Measurements from ENCODE around the gene P2RY12.
A peak's percentile ranks its signal among the peaks of the same experiment; 100 is the strongest.

Gene P2RY12

DNA sequence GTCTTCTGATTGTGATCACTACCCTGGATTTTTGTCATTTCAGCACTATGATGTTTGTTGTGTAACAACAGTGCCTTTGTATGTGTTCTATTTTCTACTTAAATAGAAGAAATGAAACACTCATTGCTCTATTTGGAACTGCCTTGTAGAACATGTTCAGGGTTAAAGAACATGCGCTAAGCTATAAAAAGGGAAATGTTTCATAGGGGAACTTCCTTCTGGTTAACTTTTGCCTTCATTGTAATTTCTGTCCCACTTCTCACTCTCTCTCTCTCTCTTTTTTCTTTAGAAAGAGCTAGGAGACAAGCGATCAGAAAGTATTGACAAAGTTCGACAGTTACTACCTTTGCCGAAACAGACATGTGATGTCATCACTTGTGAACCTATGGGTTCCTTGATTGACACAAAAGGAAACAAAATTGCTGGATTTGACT is at the start of gene P2RY12:
Gene P2RY12 (minus strand): TSS at position 13 of the 434 bp plus-strand sequence. CDS start 45,908 bp downstream, outside the sequence.
- TF ChIP-seq, protein P1, sequence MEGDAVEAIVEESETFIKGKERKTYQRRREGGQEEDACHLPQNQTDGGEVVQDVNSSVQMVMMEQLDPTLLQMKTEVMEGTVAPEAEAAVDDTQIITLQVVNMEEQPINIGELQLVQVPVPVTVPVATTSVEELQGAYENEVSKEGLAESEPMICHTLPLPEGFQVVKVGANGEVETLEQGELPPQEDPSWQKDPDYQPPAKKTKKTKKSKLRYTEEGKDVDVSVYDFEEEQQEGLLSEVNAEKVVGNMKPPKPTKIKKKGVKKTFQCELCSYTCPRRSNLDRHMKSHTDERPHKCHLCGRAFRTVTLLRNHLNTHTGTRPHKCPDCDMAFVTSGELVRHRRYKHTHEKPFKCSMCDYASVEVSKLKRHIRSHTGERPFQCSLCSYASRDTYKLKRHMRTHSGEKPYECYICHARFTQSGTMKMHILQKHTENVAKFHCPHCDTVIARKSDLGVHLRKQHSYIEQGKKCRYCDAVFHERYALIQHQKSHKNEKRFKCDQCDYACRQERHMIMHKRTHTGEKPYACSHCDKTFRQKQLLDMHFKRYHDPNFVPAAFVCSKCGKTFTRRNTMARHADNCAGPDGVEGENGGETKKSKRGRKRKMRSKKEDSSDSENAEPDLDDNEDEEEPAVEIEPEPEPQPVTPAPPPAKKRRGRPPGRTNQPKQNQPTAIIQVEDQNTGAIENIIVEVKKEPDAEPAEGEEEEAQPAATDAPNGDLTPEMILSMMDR (IDR thresholded peaks at IDR 0.05): no peak

DNA sequence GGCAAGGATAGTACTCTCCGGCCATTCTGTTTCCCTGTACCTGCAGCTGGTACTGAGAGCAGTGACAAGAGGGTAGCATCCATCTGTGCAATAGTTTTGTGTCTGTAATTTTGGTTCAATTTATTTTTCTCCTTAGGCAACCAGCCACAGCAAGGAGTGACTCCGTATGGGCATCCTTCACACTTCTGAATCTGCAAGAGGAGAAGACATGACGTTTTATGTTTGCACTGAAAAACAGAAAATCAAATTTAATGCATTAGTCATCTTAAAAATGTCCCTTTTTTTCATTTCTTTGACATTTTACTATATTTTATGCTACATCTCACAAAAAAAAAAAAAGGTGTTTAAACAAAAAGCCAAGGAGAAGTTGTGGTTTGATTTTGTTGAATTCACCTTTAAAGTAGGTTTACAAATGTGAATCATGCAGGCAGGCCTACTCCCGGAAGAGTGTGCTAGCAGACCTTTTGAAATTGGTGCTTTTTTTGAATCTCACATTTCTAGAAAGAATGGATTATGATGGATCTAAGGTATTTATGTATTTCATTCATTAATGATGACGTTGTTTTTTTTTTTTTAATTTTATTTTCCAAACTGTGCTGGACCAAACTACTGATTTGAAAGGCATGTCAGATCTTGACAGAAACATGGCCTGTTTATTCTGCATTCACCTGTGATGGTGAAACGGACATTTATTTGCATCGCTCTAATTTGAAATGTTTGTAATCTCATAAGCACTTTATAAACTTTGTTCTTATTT is 48.2 kb upstream of the P2RY12 start:
- TF ChIP-seq, protein P1 (IDR thresholded peaks at IDR 0.05): no peak

DNA sequence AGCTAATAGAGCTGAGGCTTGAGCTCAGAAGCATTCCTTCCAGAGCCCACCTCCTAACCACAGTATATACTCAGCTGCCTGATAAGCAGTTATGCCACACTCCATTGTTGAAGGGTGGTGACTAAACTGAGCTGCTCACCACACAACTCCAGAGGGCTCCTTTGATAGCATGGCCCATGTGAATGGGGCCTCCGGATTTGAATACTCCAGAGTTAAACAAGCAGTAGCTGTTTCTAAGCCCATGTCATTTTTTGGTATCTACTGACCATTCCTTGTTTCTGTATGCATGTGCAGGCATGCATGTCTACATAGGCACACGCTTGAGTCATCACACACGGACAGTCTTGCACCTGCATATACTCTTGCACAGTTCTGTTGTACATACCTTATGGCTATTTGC is 47.4 kb upstream of the P2RY12 start:
- TF ChIP-seq, protein P1 (IDR thresholded peaks at IDR 0.05): no peak

DNA sequence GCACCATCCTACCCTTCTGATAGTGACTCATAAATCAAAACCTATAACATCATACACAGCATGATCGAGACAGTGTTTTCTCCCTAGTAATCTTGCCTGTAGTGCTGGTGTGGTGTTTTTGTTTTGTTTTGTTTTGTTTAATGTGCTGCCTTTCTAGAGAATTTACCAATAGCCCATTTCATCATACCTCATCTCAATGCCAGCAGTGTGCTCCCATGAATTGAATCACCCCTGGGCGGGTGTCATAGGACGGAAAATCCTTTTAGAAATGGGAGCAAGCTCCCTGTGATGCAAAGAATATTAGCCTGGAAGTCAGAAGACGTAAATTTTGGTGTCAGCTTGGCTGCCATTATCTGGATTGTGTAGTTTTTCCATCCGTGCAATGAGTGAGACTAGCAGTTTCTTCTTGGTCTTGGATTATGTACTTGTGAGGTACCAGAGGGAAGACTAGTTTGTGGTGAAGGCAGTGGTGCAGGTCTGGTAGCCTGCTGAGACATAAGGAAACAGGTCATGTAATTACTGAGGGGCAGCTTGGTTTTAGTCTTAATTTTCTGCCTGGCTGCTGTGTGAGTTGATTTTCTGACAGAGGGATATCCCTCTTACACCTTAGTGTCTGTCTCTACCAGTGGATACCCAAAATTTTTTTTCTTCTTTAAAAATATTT is 46.4 kb upstream of the P2RY12 start:
- TF ChIP-seq, protein P1 (IDR thresholded peaks at IDR 0.05): no peak

DNA sequence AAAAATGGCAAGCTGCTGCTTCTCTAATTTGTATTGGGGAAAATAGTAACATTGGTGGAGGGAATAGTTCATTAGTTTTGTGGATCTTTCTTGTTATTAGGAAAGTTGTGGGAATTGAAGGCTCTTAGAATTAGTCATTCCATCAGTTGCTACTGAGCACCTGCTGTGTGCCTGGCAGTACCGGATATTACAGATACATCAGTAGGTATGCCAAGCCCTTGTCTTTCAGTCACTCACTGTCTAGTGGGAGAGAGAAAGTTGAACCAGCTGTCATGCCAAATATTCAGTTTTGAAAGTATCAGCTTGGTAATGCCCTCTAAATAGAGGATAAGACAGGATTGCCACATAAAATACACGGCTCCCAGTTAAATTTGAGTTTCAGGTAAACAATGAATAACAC is 43.8 kb upstream of the P2RY12 start:
- TF ChIP-seq, protein P1 (IDR thresholded peaks at IDR 0.05): no peak

DNA sequence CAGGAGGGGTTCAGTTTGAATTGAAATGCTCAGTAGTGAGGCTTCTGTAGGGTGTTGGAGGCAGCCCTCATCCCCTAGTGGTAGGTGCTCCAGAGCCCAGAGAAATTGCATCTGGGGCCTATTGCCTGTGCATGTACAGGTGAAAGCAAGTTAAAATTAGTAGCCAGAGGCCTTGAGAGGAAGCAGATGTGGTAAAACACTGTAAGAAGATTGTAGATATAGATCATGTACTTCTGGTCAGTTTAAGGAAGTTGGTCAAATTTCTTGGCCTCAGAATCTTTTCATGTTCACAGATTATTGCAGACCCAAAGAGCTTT is 41.7 kb upstream of the P2RY12 start:
- TF ChIP-seq, protein P1 (IDR thresholded peaks at IDR 0.05): no peak

DNA sequence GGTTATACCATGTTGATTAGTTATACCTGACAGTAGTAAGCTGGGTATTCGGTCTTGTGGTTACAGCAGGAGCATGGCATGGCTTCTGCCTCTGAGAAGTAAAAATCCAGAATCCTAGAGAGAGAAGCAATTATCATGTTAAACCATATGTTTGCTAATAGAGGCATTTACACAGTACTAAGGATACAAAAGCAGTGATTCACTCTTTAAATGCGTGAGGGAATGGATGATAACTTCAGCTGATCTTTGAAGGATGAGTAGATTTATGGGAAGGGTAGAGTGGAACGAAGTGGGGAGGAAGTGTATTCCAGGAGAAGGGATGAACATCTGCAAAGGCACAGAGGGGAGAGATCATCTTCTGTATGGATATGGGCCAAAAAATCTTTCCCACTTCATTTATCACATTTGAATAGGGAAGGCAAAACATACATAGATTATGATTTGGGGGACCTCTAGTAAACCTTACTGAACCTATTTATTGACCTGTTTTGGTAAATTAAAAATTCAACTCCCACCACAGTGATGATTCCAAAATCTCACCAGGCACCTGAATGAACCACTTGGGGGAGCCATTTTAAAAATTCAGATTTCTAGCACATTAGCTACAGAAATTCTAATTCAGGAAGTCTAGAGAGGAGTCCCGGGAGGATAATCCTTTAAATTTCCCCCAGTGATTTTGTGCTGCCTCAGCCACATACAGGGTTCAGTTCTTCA is 41.2 kb upstream of the P2RY12 start:
- TF ChIP-seq, protein P1 (IDR thresholded peaks at IDR 0.05): peak; percentile 40; the same call in 1 of the 2 replicates

All from LNCAP (cell line).